ENCODE measurements around the gene SDHC. TPM values are rescaled to one million over a fixed set of nuclear protein-coding genes. Genes with fewer than 3 reads are reported as not detected.

The SDHC gene
- total and polyA plus RNA-seq, 2 of the 8 experiments (the other 6 are each of a cell fraction or from before 2014, with no cell fraction given) = 224 to 305 TPM

DNA sequence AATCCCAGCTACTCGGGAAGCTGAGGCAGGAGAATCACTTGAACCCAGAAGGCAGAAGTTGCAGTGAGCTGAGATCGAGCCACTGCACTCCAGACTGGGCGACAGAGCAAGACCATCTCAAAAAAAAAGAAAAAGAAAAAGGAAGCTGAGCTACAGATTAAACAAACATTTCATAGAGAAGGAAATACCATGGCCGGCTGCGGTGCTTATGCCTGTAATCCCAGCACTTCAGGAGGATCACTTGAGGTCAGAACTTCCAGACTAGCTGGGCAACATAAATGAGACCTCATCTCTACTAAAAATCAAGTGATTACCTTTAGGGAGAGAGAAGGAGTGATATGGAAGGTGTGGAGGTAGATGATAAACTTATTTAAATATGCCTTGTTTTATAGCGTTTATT, 67.5 kb downstream of the SDHC start:
- H3K79me2 ChIP-seq (ENCODE audit: control insufficient read depth in 1 of 2, insufficient read depth in 2 of 2, low read length in 2 of 2) = no peaks in the 10 kb centered on the region
- no peak overlapping the region for H2BK20ac ChIP-seq (ENCODE audit: low read length)
- no peaks in the 10 kb centered on the region for H3K79me1 ChIP-seq (ENCODE audit: low read depth, low read length)
- H3K23ac ChIP-seq (ENCODE audit: insufficient read length) = no peak overlapping the region
- no peak overlapping the region for H3K4me3 ChIP-seq (ENCODE audit: extremely low read depth in 1 of 4, insufficient read depth in 2 of 4, low read depth in 3 of 4, low read length in 4 of 4)
- no peak overlapping the region for H2BK120ac ChIP-seq (replicated peaks; ENCODE audit: low read depth, low read length)
- no peak overlapping the region for H2AFZ ChIP-seq (ENCODE audit: low read length)
- WGBS, 2 experiments (ENCODE audit: extremely low coverage in 1 of 2, insufficient coverage in 1 of 2, insufficient read length in 1 of 2, insufficient replicate concordance in 2 of 2, low coverage in 1 of 2, low lambda C conversion rate in 2 of 2, missing lambda C conversion rate in 1 of 2) = 96% methylated on average over 4 of the region's 6 CpGs; no CpG with 5 or more reads in 1 of the 2 experiments
- ChIA-PET POLR2A (ENCODE audit: partially characterized antibody) (interaction anchor here (1.0 to 1.5 kb wide), 3 partner anchors 10 to 179 kb away, joined by 3 to 4 read pairs (median 3); partner anchors contain the start of genes NDUFS2 and TOMM40L), CTCF (ENCODE audit: partially characterized antibody) (interaction anchor here (0.7 to 10.4 kb wide), 53 partner anchors 12 to 386 kb away, joined by 3 to 137 read pairs (median 5); partner anchors contain the start of genes ADAMTS4, APOA2, CFAP126 and NDUFS2)
- no peak for FAIRE-seq
- H4K91ac ChIP-seq (replicated peaks; ENCODE audit: insufficient read length, low read length) = no peak overlapping the region
- H4K8ac ChIP-seq (ENCODE audit: extremely low read depth, insufficient read depth, low read length) = no peak overlapping the region
- no peaks in the 10 kb centered on the region for H3K27me3 ChIP-seq (replicated peaks in 1 of 4; ENCODE audit: control insufficient read depth in 3 of 4, extremely low read depth in 1 of 4, insufficient read depth in 3 of 4, low read length in 3 of 4)
- no peak overlapping the region for H3K9ac ChIP-seq (replicated peaks in 1 of 4; ENCODE audit: extremely low read depth in 1 of 4, low read depth in 3 of 4, low read length in 3 of 4)
- no peaks in the 10 kb centered on the region for H3K4me1 ChIP-seq (replicated peaks in 1 of 4; ENCODE audit: control insufficient read depth in 3 of 4, insufficient read depth in 4 of 4, low read length in 3 of 4)
- H4K5ac ChIP-seq (ENCODE audit: insufficient read length, low read depth, low read length) = no peak overlapping the region
- no peak for DNase-seq (ENCODE audit: low read depth in 1 of 2, low spot score in 2 of 2)
- H4K20me1 ChIP-seq (replicated peaks in 1 of 2; ENCODE audit: control insufficient read depth in 1 of 2, insufficient read depth in 2 of 2, low read length in 2 of 2) = no peaks in the 10 kb centered on the region
- no peak overlapping the region for H3K4ac ChIP-seq (replicated peaks; ENCODE audit: insufficient read length, low read depth, low read length)
- H3K9me3 ChIP-seq (ENCODE audit: insufficient read depth in 2 of 2, low read depth in 1 of 2, low read length in 1 of 2) = no peaks in the 10 kb centered on the region
- no peak overlapping the region for H2BK5ac ChIP-seq (ENCODE audit: low read depth, low read length)
- no peak overlapping the region for H3K56ac ChIP-seq (replicated peaks; ENCODE audit: insufficient read length, low read depth, low read length)
- no peaks in the 10 kb centered on the region for H3K23me2 ChIP-seq (ENCODE audit: low read depth, low read length)
- H3K4me2 ChIP-seq (ENCODE audit: insufficient read depth in 1 of 2, low read depth in 2 of 2, low read length in 2 of 2) = no peak overlapping the region
- H2BK15ac ChIP-seq (ENCODE audit: low read length) = no peak overlapping the region
- no peak overlapping the region for H3K27ac ChIP-seq (ENCODE audit: low read depth, low read length)
- no peaks in the 10 kb centered on the region for H3K36me3 ChIP-seq (ENCODE audit: control insufficient read depth in 2 of 4, insufficient read depth in 4 of 4, low read length in 3 of 4)
- H2BK12ac ChIP-seq (ENCODE audit: low read depth, low read length) = no peak overlapping the region
- no peak overlapping the region for H3K18ac ChIP-seq (ENCODE audit: extremely low read depth, low read length)
- no peak overlapping the region for H2AK5ac ChIP-seq (ENCODE audit: low read depth, low read length)
- H3K14ac ChIP-seq (ENCODE audit: insufficient read length) = no peak overlapping the region
- TF ChIP-seq SIX5 (IDR thresholded peaks at IDR 0.05; ENCODE audit: low read depth, low read length) (no peak), TAF1 (IDR thresholded peaks at IDR 0.05; ENCODE audit: low read depth, low read length) (no peak), POLR2AphosphoS5 (IDR thresholded peaks at IDR 0.05; ENCODE audit: low read depth, low read length) (no peak), POLR2A (IDR thresholded peaks at IDR 0.05; ENCODE audit: control extremely low read depth in 1 of 2, low read depth in 2 of 2, low read length in 2 of 2) (no peak), RNF2 (IDR thresholded peaks at IDR 0.05; ENCODE audit: borderline replicate concordance, low read depth, low read length, missing control alignments, poor library complexity, severe bottlenecking) (no peak), TBP (IDR thresholded peaks at IDR 0.05; ENCODE audit: low read depth, low read length) (no peak), HDAC2 (IDR thresholded peaks at IDR 0.05; ENCODE audit: borderline replicate concordance in 1 of 2, low read depth in 2 of 2, low read length in 2 of 2) (no peak), GABPA (IDR thresholded peaks at IDR 0.05; ENCODE audit: borderline replicate concordance, insufficient read depth, low read length) (no peak), GTF2F1 (IDR thresholded peaks at IDR 0.05; ENCODE audit: borderline replicate concordance, low read depth, low read length) (no peak)
- TF ChIP-seq, protein P1, sequence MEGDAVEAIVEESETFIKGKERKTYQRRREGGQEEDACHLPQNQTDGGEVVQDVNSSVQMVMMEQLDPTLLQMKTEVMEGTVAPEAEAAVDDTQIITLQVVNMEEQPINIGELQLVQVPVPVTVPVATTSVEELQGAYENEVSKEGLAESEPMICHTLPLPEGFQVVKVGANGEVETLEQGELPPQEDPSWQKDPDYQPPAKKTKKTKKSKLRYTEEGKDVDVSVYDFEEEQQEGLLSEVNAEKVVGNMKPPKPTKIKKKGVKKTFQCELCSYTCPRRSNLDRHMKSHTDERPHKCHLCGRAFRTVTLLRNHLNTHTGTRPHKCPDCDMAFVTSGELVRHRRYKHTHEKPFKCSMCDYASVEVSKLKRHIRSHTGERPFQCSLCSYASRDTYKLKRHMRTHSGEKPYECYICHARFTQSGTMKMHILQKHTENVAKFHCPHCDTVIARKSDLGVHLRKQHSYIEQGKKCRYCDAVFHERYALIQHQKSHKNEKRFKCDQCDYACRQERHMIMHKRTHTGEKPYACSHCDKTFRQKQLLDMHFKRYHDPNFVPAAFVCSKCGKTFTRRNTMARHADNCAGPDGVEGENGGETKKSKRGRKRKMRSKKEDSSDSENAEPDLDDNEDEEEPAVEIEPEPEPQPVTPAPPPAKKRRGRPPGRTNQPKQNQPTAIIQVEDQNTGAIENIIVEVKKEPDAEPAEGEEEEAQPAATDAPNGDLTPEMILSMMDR (IDR thresholded peaks at IDR 0.05; ENCODE audit: control extremely low read depth in 1 of 3, insufficient read depth in 1 of 3, low read depth in 1 of 3, low read length in 3 of 3) = no peak
- TF ChIP-seq, protein P2, sequence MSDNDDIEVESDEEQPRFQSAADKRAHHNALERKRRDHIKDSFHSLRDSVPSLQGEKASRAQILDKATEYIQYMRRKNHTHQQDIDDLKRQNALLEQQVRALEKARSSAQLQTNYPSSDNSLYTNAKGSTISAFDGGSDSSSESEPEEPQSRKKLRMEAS (IDR thresholded peaks at IDR 0.05) = no peak

Measured in H1 (cell line).